ENCODE results near the gene ISCU.
"Not testable (repeated sequence)": the region's sequence is repeated elsewhere in the genome, so short reads cannot be mapped to it uniquely, and the experiment has no call there.

ISCU gene

DNA sequence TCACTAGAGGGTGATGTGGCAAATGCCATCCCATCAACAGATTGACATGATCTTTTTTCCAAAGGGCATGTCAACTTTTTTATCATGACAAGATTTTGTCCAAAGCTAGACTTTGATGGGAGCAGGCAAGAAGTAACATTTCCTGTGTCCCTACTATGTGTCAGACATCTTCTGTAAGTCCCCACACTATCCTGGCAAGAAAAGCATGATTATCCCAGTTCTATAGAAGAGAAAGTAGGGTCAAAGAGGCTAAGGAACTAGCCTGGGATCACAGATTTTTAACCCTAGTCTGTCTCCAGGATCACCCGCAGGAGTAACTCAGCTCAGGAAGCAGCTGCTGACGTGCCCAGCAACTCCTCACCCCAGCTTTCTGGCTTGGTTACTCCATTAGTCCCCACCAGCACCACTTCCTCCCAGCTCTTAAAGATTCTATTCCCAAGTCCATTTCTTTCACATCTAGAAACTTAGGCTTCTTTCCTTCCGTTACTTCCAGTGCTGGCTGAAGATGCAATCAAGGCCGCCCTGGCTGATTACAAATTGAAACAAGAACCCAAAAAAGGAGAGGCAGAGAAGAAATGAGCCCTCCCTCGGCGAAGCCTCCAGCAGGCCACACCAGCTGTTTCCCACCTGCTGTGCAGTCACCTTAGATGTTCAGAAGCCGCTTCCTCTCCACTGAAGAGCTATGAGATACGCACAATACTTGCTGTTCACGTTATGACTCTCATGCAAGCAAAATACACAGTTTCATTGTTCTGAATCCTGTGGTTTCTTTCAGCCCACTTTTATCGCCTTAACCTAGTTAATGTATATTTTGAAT, 6.2 kb downstream of the ISCU start:
- no peak overlapping the region for H3K4me3 ChIP-seq (ENCODE audit: low read depth, low read length)

DNA sequence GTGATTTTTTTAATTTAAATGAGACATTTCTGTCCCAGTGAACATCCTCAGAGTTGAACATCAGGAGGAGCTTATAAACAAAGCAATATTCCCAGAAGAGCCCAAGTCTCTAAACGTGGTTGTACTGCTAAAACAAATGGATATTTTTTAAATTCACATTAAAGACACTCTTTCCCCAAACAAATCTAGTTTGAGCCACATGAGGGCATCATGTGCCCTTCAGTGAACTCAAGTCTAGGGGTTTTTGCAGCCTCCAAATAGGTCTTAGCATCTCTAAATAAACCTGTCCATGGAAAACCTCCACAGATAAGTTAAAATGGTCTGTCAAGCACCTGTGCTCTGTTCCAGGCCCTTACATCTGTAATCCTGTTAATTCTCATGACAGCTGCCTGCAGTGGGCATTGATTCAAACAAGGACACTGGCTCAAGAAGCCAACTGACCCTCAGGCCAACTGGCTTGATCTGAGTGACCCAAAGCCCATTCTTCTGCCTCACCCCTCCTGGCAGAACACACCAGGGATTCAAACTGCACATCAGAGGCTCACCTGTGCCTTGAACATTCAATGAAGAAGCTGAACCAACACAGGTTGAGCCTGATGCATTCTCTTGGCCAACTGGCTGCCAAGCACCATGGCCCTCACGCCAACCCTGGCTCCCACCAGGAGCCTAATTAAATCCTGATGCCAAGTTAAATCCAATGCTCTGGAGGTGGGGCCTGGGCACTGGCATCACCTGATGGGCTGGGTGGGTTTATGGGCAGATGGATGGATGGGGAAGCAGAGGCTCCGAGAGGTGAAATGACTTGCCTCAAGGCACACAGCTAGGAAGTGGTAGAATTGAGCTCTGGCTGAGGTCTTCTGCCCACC, 8.6 kb downstream of the ISCU start:
- no peak overlapping the region for H3K4me3 ChIP-seq (ENCODE audit: low read depth, low read length)

DNA sequence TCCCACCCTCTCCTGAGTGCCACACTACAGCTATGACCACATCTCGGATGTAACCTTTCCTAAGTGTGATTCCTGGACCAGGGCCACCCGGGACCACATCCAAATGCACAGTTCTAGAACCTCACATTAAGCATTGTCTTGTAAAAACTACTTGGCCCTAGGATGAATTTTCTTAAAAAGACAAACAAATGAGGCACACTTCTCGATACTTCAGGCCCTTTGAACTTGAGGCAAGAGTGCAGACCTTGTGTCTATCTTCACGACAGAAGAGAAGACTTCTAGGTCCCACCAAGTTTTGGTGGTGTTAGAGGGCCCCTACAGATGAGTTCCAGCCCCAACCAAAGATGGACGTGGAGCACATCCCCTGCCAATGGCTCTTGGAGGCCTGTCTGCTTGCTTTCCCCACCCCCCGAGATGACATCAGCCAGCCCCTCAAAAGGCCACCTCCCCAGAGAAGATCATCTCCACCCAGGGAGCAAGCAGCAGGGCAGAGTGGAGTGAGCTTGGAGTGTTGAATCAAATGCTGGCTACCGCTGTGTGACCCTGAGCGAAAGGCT, 9.3 kb downstream of the ISCU start:
- H3K4me3 ChIP-seq (ENCODE audit: low read depth, low read length), result no peak overlapping the region

DNA sequence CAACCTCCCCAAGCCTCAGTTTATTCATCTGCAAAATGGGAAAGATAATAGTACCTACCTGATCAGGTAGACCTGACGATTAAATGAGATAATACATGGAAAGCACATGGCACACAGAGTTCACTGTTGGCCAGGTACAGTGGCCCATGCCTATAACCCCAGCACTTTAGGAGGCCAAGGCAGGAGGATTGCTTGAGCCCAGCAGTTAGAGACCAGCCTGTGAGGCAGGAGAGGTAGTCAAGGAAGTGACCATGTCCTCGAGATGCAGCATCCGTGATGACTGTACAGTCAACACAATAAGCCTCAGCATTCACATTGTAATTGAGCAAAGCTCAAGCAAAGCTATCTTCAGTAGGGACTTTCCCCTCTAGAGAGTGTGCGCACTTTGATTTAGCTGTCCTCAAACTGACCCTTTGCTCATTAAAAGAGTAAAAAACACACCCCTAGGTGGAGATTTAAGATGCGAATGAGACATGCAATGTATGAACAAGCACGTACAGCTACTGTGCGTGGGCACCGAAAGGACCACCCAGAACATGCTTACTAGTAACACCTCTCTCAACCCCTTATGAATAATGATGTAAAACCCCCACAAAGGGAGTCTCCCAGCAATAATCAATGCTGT, 9.9 kb downstream of the ISCU start:
- H3K4me3 ChIP-seq (ENCODE audit: low read depth, low read length), result no peak overlapping the region

DNA sequence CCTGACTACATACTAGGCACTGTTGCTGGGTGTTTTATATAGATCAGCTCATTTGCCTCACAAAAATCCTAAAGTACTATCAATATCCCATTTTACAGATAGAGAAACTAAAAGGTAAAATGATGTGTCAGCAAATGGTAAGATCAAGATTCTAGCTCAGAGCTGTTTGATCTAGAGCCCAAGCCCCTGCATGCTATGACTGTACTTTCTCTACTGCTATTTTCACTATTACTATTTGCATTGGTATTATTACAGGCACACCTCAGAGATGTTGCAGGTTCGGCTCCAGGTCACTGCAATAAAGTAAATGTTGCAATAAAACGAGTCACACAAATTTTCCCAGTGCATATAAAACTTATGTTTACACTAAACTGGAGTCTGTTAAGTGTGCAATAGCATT, 10.9 kb downstream of the ISCU start:
- H3K4me3 ChIP-seq (ENCODE audit: low read depth, low read length), result no peak overlapping the region

DNA sequence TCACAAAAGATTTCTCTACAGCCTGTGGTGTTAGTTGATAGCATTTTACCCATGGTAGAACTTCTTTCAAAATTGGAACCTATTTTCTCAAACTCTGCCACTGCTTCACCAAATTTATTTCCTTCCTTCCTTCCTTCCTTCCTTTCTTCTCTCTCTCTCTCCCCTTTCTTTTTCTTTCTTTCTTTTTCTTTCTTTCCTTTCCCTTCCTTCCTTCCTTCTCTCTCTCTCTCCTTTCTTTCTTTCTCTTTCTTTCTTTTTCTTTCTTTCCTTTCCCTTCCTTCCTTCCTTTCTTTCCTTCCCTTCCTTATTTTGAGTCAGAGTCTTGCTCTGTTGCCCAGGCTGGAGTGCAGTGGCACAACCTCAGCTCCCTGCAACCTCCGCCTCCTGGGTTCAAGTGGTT, 11.9 kb downstream of the ISCU start:
- H3K4me3 ChIP-seq (ENCODE audit: low read depth, low read length), result not testable (repeated sequence)

DNA sequence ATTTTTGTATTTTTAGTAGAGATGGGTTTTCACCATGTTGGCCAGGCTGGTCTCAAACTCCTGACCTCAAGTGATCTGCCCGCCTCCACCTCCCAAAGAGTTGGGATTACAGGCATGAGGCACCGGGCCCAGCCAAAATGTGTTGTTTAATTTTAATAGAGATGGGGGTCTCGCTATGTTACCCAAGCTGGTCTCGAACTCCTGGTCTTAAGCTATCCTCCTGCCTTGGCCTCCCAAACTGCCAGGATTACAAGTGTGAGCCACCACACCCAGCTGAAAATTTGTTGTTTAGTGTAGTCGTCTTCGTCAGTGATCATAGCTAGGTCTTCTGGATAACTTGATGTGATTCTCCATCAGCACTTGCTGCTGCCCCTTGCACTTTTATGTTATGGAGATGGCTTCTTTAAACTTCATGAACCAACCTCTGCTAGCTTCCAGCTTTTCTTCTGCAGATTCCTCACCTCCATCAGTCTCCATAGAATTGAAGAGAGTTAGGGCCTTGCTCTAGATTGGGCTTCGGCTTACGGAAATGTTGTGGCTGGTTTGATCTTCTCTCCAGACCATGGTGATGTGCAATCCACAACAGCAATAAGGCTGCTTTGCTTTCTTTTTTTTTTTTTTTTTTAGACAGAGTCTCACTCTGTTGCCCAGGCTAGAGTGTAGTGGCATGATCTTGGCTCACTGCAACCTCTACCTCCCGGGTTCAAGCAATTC, 13.0 kb downstream of the ISCU start:
- no peak overlapping the region for H3K4me3 ChIP-seq (ENCODE audit: low read depth, low read length)

DNA sequence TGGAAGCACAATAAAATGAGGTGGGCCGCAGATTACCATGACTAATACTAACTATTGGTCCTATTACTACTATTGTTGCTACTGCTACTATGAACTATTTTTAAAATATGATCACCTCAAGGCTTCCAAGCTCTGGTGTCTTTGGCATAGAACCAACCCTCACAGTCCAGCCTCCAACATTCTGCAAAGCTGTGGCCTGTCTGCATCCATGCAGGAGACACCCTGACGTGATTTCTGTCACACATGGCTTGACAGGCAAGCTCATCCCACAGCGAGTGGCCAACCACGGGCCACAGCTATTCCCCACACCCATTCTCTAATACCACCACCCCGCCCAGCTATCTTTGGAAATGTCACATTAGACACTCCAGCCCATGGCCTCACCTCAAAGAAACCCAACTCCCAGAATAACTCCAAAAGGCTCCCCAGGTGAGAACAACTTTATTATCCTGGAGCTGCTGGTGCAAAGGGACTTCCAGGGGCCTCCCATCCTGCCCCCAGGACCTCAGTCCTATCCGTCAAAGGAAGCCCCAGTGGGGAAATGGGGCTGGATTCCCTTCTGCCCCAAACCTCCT, 14.4 kb downstream of the ISCU start:
- no peak overlapping the region for H3K4me3 ChIP-seq (ENCODE audit: low read depth, low read length)

DNA sequence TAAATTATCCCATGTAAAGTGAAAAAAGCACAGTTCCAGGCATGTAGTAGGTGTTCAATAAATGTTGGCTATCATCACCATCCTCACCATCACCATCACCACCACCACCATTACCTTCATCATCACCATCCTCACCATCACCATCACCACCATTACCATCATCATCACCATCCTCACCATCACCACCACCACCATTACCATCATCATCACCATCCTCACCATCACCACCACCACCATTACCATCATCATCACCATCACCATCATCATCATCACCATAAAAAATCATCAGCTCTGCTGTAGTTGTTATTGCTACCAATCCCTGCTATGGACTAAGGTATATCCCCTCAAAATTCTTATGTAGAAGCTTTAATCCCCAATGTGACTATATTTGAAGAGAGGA, 15.1 kb downstream of the ISCU start:
- H3K4me3 ChIP-seq (ENCODE audit: low read depth, low read length), result no peak overlapping the region

DNA sequence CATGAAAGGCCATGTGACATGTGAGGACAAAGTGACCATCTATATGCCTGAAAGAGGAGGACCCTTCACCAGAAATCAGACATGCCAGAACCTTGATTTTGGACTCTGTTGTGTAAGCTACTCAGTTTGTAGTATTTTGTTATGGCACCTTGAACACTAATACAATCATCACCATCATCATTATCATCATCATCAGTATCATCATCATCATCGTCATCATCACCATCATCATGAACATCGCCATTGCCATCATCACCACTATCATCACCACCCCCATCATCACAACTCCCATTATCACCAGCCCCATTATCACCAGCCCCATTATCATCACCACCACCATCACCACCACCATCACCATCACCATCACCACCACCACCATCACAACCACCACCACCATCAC, 15.9 kb downstream of the ISCU start:
- H3K4me3 ChIP-seq (ENCODE audit: low read depth, low read length), result no peak overlapping the region

DNA sequence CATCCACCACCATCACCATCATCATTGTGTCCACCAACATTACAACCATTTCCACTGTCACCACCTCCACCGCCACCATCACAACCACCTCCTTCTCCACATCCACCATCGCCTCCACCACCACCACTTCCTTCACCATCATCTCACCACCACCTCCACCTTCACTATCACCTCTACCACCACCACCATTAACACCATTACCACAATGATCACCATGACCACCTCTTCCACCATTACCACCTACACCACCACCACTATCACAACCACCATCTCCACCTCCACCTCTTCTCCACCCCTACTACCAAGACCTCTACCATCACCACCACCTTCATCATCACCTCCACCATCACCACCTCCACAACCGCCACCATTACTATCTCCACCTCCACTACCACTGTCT, 16.4 kb downstream of the ISCU start:
- no peak overlapping the region for H3K4me3 ChIP-seq (ENCODE audit: low read depth, low read length)

DNA sequence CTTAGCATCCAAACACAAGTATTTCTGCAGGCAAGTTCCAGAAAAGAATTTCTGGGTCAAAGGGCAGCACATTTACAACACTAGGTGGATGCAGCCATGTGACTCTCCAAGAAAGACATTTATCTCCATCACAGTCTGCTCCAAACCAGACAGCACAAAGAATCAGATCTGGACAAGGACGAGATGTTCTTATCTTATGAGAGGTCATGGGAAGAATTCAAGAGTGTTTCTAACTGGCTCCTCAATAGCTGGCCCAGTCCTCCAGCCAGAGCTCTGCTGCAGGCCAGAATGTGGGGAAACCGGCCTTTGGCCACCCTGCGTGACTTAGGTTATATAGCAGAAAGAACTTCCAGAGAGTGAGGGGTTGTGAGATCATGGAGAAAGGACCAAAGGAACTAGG, 18.1 kb downstream of the ISCU start:
- H3K4me3 ChIP-seq (ENCODE audit: low read depth, low read length), result no peak overlapping the region

DNA sequence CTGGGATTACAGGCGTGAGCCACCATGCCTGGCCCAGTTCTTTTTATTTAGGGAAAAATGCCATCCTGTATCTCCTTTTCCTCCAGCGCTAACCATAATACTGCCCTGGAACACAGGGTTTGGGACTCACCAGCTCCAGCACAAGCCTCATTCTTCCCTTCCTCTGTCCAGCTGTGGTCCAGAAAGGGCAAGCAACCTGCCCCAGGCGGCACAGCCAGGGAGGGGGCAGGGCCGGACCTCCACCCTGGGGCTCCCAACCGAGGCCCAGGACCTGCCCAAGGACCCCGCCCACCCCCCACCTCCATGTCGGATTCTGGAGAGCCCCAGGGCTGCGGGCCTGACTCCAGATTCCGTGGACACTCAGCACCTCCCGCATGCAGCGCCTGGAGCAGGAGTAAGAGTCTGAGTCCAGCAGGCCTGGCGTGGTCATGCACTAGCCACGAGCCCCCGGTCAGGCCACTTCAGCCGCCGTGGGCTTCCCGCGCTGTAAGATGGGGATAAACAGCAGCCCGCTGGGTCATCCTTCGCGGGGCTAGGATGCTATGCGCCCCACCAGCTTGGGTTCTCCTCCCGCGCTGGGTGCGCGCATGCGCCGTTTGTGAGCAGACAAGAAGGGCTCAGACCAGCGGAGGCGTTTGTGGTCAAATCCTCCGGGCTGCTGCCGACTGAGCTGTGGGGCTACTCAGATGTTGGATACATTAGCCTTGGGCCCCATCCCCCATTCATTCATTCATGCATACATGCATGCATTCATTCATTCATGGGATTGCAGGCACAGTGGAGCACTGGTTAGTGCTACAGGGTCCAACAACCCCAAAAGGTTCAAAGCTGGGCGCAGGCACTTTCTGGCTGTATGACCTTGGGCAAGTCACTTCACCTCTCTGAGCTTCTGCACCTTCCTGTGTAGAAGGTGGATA, 19.2 kb downstream of the ISCU start:
- no peak overlapping the region for H3K4me3 ChIP-seq (ENCODE audit: low read depth, low read length)

DNA sequence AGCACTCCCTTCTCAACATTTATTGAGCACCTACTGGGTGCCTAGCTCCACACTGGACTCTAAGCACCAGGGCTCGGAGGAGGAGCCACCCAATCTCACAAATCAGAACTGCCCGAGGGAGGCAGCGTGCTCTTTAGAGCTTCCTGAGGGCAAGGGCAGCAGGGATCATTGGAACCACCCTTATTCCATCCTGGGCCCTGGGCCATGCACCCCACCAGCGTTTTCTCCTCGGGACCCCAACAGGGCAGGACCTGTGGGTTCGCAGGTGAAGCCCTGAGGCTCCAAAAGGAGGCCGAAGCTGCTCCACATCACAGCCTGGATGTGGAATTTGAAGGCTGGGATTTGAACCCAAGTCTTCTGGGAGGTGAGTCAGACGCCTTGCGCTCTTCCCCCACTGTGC, 20.1 kb downstream of the ISCU start:
- H3K4me3 ChIP-seq (ENCODE audit: low read depth, low read length), result no peak overlapping the region

DNA sequence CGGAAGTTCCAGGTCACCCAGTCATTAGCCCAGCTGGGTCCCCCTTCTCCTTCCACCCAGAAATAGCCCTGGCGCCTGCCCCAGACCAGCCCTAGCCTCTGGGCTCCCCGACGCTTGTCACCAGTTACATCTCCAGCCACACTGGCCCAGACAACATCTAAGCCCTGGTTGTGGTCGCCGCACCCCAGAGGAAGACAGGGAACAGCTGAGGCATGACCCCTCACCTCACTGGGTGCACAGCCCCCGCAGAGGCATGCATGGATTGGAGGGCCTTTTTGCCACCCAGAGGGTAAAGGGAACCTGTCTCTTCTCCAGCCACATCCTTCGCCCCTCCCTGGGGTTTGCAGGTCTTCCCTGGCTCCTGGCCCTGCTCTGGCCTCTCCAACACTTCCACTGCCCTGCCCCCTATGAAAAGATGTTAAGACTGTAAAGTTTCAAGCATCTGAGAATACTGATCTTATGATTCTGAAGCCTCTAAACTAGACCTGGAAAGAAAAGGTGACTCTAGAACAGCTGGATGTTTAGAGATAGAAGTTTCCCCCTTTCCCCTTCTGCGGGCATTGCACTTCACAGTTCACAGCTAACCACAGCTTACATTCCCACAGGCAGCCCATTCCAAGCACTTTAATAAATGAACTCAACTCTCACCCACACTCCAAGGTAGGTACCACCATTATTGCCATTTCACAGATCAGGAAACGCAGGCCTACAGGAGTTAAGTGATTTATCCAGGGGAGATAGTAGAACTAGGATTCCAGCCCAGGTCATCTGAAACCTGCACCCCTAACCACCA, 20.8 kb downstream of the ISCU start:
- no peak overlapping the region for H3K4me3 ChIP-seq (ENCODE audit: low read depth, low read length)

DNA sequence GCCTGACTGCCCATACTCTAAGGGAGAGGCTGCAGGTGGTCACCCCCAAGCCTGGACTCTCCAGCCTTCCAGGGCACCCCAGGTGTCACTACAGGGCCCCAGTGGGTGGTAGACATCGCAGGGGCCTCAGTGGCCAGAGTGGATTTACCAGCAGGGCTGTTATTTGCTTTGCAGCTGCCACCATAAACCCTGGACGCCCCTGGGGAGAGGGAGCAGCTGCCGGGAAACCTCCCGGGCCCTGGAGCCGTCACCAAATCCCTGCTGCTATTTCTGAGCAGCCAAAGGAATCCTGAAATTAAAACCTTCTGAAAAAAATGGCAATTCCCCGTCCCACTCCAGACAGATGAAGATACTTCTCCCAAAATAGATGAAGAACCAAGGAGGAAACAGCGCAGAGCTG, 21.6 kb downstream of the ISCU start:
- H3K4me3 ChIP-seq (ENCODE audit: low read depth, low read length), result no peak overlapping the region

DNA sequence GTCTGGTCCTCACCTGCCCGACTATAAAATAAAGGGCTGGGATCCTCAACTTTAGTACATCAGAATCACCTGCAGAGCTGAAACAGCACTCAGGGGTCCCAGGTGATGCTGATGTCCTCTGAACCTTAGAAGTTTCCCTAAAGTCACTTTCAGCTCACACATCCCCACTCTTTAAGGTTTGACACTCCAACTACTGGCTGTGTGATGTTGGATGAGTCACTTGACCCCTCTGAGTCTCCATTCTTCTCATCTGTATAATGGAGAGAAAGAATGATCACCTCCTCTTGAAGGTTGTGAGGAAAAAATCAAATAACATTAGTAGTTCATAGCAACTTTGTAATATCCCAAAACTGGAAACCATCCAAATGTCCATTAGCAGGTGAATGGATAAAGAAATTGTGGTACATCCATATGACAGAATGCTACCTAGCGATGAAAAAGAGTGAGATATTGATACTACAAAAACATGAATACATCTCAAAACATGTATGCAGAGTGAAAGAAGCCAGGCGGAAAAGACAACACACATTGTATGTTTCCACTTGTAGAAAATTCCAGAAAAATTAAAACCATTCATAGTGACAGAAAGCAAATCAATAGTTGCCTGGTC, 22.2 kb downstream of the ISCU start:
- no peak overlapping the region for H3K4me3 ChIP-seq (ENCODE audit: low read depth, low read length)

DNA sequence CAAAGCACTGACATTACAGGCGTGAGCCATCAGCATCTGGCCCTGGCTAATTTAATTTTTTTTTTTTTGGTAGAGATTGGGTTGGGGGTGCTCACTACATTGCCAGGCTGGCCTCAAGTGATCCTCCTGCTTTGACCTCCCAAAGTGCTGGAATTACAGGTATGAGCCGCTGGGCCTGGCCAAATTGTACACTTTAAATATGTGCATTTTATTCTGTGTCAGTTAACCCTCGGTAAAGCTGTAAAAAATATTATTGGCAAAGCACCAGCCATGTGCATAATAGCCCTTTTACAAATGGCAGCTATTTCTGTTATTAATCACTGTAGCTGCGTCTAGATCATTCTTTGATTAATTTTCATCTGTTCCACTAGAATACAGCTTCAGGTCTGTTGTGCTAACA, 23.5 kb downstream of the ISCU start:
- no peak overlapping the region for H3K4me3 ChIP-seq (ENCODE audit: low read depth, low read length)

Measured in iPS-11a (cell line).